Measurements from ENCODE around the gene RAMP2. TPM values are rescaled to one million over a fixed set of nuclear protein-coding genes. Genes with fewer than 3 reads are reported as not detected.

Gene RAMP2
- total and polyA plus RNA-seq, 2 of the 13 experiments (the other 11 are each of a cell fraction or from before 2014, with no cell fraction given) = 1.4 to 5.2 TPM

DNA sequence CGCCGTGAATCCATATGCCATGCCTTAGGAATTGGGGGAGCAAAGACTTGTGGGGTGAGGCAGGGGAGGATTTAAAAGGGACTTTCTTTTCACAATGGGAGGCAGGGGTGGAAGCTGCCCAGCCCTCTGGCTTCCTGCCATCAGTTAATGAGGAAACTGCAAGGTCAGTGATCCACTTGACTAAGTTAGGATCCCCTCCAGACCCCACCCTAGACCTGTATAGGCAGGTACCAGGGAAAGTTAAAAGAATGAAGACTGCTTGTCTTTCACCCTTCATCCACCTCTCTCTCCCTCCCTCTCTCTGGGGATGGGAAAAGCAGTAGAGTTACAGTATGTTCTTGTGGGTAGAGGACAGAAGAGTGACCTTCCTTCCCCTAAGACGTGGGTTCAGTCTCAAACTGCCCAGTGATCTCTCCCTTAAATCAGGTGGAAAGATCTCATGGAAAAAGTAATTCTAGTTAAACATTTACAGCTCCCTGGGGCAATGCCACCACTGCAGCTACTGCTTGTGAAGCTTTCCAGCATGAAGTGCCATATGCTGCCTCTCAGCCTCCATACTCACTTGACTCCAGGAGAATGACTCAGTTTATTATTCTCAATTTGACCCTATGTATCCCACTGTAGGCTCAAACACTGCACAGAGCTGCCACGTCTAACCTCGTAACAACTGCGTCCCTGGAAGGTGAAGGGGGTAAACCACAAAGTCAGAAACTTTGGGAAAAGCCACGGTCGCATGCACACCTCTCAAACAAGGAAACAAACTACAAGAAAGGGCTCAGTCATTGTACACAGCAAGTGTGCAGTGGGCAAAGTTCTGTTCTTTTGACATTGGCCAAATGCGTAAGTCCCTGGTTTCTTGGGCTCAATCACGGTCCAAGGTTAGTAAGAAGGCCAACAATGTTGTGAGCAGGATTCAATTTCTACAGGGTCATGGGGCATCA lies 36.3 kb downstream of the RAMP2 start (continued):
- peak; percentile 33; the same call in 1 of the 2 replicates for TF ChIP-seq ZNF710 (CRISPR knock-in tag; IDR thresholded peaks at IDR 0.05; ENCODE audit: borderline replicate concordance)
- TF ChIP-seq ZNF607 (CRISPR knock-in tag; IDR thresholded peaks at IDR 0.05; ENCODE audit: borderline replicate concordance) = 0 out of 2 replicates have a peak, but pooled peaks have one; percentile 32
- TF ChIP-seq HOXA3 (CRISPR knock-in tag; IDR thresholded peaks at IDR 0.05) = peak; percentile 73
- TF ChIP-seq MAX (IDR thresholded peaks at IDR 0.05) = peak; percentile 43; the same call in 1 of the 2 replicates
- TF ChIP-seq ZNF382 (CRISPR knock-in tag; IDR thresholded peaks at IDR 0.05; ENCODE audit: borderline replicate concordance) = no peak
- TF ChIP-seq TOPORS (CRISPR knock-in tag; IDR thresholded peaks at IDR 0.05) = no peak
- TF ChIP-seq TGIF2 (CRISPR knock-in tag; IDR thresholded peaks at IDR 0.05) = peak; percentile 12; the same call in 1 of the 2 replicates
- TF ChIP-seq ZNF782 (CRISPR knock-in tag; IDR thresholded peaks at IDR 0.05; ENCODE audit: borderline replicate concordance) = no peak
- 0 out of 2 replicates have a peak, but pooled peaks have one; percentile 64 for TF ChIP-seq ZBTB8A (CRISPR knock-in tag; IDR thresholded peaks at IDR 0.05; ENCODE audit: borderline replicate concordance, low read depth)
- TF ChIP-seq NR2F2 (IDR thresholded peaks at IDR 0.05; ENCODE audit: borderline replicate concordance, low read depth) = 0 out of 2 replicates have a peak, but pooled peaks have one; percentile 30
- TF ChIP-seq, protein P1, sequence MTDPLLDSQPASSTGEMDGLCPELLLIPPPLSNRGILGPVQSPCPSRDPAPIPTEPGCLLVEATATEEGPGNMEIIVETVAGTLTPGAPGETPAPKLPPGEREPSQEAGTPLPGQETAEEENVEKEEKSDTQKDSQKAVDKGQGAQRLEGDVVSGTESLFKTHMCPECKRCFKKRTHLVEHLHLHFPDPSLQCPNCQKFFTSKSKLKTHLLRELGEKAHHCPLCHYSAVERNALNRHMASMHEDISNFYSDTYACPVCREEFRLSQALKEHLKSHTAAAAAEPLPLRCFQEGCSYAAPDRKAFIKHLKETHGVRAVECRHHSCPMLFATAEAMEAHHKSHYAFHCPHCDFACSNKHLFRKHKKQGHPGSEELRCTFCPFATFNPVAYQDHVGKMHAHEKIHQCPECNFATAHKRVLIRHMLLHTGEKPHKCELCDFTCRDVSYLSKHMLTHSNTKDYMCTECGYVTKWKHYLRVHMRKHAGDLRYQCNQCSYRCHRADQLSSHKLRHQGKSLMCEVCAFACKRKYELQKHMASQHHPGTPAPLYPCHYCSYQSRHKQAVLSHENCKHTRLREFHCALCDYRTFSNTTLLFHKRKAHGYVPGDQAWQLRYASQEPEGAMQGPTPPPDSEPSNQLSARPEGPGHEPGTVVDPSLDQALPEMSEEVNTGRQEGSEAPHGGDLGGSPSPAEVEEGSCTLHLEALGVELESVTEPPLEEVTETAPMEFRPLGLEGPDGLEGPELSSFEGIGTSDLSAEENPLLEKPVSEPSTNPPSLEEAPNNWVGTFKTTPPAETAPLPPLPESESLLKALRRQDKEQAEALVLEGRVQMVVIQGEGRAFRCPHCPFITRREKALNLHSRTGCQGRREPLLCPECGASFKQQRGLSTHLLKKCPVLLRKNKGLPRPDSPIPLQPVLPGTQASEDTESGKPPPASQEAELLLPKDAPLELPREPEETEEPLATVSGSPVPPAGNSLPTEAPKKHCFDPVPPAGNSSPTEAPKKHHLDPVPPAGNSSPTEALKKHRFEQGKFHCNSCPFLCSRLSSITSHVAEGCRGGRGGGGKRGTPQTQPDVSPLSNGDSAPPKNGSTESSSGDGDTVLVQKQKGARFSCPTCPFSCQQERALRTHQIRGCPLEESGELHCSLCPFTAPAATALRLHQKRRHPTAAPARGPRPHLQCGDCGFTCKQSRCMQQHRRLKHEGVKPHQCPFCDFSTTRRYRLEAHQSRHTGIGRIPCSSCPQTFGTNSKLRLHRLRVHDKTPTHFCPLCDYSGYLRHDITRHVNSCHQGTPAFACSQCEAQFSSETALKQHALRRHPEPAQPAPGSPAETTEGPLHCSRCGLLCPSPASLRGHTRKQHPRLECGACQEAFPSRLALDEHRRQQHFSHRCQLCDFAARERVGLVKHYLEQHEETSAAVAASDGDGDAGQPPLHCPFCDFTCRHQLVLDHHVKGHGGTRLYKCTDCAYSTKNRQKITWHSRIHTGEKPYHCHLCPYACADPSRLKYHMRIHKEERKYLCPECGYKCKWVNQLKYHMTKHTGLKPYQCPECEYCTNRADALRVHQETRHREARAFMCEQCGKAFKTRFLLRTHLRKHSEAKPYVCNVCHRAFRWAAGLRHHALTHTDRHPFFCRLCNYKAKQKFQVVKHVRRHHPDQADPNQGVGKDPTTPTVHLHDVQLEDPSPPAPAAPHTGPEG (CRISPR knock-in tag; IDR thresholded peaks at IDR 0.05) = peak; percentile 68; the same call in 1 of the 2 replicates
- peak; percentile 56; the same call in 1 of the 2 replicates for TF ChIP-seq TAF1 (CRISPR knock-in tag; IDR thresholded peaks at IDR 0.05)
- peak; percentile 41; the same call in 1 of the 2 replicates for TF ChIP-seq NCOR1 (IDR thresholded peaks at IDR 0.05; ENCODE audit: borderline replicate concordance, low read length)
- peak; percentile 19; the same call in 1 of the 2 replicates for TF ChIP-seq FOXC1 (CRISPR knock-in tag; IDR thresholded peaks at IDR 0.05; ENCODE audit: borderline replicate concordance)
- 0 out of 2 replicates have a peak, but pooled peaks have one; percentile 69 for TF ChIP-seq PAX8 (CRISPR knock-in tag; IDR thresholded peaks at IDR 0.05; ENCODE audit: borderline replicate concordance)
- TF ChIP-seq SIN3A (IDR thresholded peaks at IDR 0.05; ENCODE audit: borderline replicate concordance, low read depth, low read length) = peak; percentile 42; the same call in 1 of the 2 replicates
- TF ChIP-seq GTF3A (CRISPR knock-in tag; conservative IDR thresholded peaks at IDR 0.05) = 0 out of 2 replicates have a peak, but pooled peaks have one; percentile 32
- TF ChIP-seq HBP1 (CRISPR knock-in tag; IDR thresholded peaks at IDR 0.05; ENCODE audit: low read depth) = 0 out of 2 replicates have a peak, but pooled peaks have one; percentile 25
